DMS53 (cell line): ENCODE data around the gene MAML2.

ENCODE experiments used
- DNase-seq: peaks from one replicate; lab custom pipeline; 2025; lab: John Stamatoyannopoulos, UW

Gene MAML2

DNA sequence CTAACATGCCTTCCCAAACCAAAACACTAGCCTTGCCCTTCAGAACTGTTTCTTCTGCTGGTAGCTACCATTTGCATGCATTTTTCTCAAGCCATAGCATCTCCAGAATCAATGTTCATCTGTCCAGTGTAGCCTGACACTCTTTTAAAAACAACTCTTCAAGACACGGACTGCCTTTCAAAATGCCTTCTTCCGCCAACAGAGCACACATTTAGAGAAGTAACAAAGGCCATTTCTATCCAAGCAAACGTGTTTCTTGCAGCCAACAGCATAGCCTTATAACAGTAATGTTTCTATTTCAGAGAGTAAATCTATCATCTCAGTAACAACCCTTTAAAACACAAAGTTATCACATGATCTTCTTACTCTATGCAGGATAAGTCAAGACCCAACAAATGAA lies 275.8 kb downstream of the MAML2 start:
- no peak for DNase-seq

DNA sequence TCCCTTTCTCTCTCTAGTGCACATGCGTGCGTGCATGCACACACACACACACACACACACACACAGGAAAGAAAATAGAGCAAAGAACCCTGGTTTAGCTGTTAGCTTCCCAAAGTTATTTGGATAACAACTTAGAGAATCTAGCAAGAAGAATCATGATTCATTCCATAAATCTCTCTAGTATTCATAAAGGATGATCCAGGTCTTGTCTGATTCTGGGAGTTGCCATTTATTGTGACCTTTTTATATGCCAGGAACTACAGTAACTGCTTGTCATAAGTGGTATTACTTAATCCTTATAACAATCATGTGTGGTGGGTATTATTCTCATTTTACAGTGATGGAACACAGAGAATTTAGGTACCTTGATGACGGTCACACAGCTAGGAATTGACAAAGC lies 277.6 kb downstream of the MAML2 start:
- DNase-seq: no peak

- DNase-seq: no peak
Observed at GRCh38 chr11:96063886-96064285, 279.1 kb downstream of the MAML2 start.

DNA sequence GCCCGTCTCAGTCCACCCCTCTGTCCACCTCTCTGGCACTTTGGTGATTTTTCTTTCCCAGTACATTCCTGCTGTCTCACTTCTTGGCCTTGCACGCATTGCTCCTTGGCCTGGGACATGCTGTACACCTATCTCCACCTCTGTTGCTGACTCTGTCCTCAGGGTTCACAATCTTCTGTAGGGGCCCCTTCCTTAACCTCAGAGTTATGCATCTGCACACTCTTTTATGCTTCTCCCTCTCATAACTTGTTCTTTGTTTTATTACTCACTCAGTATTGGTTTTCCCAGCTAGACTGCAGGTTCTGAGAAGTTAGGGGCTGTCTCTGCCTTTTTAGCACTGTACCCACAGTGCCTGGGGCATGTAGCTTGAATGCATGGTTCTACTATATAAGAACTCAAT lies 279.9 kb downstream of the MAML2 start:
- DNase-seq: no peak

- DNase-seq: peak; percentile 43
Observed at GRCh38 chr11:96062134-96062533, 280.9 kb downstream of the MAML2 start.

- DNase-seq: no peak
Observed at GRCh38 chr11:96061730-96062129, 281.3 kb downstream of the MAML2 start.

GRCh38 chr11:96061069-96061468 lies 281.9 kb downstream of the MAML2 start:
- DNase-seq: no peak

GRCh38 chr11:96057502-96057901 lies 285.5 kb downstream of the MAML2 start:
- DNase-seq: no peak

- DNase-seq: no peak
Observed at GRCh38 chr11:96056576-96056975, 286.4 kb downstream of the MAML2 start.

DNA sequence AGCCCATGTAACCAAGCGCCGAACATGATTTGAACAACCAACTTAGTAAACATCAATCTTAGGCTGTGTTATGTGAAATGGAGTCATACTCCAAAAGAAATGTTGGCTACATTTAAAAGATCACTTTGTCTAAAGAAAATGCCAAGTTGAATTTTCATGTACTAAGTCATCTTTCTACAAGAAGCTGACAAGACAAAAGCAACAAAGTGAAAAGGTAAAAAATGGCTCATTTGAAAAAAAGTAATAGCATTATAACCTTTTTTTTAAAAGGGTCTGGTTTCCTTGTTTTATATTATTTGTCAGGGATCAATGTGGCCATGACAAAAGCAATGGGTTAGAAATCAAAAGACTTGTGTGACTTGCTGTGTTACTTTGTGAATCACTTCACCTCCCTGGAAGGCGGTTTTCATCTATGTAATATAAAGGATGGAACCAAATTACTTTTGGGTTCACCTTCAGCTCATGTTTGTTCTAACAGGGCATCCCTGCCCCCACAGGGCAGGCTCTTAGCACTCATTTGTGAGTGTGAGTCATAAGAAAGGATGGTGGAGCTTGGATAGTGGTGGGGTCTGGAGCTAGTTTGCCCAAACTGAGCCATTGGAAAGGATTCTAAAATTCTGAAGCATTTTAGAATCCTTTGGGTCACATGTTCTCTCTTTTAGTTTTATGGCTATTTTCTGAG lies 287.1 kb downstream of the MAML2 start:
- no peak for DNase-seq

- peak; percentile 76 for DNase-seq
Observed at GRCh38 chr11:96054870-96055705, 287.9 kb downstream of the MAML2 start.

- DNase-seq: no peak
Observed at GRCh38 chr11:96052921-96053651, 289.9 kb downstream of the MAML2 start.

DNA sequence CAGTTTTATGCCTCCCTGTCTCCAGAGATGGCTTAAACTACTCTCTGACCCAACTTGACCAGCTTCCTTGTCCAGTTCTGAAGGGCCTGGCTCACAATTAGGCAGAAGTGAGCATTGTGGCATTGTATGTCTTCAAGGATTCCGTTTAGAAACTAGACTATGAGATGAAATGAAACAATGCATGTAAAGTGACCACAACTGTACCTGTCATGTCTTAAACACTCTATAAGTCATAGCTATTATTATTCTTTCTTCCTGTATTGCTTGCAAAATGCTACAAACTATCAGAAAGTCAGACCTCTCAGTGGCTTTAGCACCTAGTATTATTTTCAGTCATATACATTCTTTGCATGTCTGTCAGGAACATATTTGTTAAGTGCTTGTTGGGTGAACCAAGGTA lies 291.2 kb downstream of the MAML2 start:
- no peak for DNase-seq

GRCh38 chr11:96050435-96051182 lies 292.4 kb downstream of the MAML2 start:
- DNase-seq: peak; percentile 24

- DNase-seq: no peak
Observed at GRCh38 chr11:96049426-96049825, 293.6 kb downstream of the MAML2 start.

DNA sequence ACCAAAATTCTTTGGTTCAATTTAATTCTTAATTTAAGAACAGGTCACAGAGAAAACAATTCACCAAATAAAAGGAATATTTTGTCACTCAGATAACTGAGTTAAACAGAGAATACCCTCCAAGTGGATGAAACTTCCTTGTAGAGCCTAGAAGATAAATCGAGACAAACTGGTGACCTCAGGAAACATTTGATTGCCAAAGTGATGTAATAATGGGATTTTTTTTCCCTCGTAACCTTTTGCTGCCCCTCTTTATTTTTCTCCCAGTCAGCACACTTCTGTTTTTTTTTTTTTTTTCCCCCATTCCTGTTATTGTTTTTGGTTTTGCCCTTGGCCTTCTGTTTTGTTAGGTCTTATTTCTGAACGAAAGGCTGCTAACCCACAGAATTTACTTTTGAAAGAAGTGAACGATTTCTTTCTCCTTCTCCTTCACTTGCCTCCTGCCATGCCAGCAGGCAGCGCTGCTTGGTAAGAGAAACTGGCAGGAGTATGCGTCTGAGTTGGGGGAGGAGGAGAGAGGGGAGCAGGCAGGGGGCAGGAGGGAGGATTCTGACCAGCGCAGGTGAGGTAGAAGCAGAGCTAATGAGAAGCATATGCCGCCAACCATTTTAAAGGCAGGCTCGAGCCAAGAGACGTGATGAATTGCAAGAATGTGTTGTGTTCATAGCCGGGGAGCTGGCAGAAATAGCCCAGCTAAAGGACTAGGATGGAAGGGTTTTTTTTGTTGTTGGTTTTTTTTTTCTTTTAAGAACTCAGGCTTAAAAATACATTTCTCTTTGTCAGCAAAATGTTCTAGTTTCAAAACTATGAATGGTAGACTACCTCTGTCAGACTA lies 297.2 kb downstream of the MAML2 start:
- no peak for DNase-seq

DNA sequence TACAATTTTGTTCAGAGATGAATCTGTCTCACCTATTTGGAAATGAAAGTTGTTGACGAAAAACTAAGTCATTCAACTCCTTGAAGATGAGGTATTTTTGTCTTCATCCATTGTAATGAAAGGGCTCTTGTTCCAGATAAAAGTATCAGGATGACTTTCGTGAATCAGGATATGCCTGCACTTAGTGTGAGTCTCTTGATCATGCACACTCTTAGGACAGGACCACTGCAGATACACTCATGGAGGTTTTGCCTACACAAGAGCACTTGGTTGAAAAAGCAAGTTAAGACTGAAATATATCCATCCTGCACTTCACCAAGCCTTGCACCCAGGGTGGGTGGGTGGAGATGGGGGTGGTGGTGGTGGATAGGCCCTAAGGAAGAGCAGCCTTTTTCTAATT lies 298.2 kb downstream of the MAML2 start:
- DNase-seq: no peak

DNA sequence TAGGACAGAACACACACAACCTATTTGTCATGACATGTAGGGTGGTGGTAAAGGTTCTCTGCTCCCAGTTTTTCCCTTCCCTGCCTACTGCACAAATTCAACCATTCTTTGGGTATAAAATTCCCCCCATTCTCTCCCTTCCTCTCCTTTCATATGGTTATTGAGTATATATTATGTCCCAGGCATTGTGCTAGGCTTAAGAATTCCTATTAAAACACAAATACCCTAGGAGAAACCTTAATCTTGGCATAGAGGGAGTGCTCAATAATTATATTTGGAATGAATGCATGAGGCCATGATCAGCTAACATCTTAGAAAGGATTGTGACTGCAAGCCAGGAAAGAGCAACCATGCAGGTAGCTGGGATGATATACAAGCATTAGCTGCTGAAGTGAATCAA lies 298.7 kb downstream of the MAML2 start:
- no peak for DNase-seq

DNA sequence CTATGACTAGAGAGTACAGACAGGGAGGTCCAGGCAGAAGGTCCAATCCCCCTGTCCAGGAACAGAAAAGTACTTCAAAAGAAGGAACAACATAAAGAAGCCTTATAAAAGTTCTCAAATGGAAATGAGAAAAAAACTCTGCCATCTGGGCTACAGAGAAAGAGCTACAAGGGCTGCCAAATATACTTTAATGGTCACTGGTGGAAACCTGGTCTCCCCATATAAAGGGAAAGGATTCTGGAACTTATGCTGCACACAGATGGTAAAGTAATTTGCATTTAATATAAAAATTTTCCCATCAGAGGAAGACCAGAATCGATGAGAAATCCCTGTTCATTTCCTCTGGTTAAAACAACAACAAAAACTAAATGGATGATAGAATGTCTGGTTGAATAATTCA lies 299.7 kb downstream of the MAML2 start:
- no peak for DNase-seq

- DNase-seq: no peak
Observed at GRCh38 chr11:96038046-96038445, 304.9 kb downstream of the MAML2 start.

DNA sequence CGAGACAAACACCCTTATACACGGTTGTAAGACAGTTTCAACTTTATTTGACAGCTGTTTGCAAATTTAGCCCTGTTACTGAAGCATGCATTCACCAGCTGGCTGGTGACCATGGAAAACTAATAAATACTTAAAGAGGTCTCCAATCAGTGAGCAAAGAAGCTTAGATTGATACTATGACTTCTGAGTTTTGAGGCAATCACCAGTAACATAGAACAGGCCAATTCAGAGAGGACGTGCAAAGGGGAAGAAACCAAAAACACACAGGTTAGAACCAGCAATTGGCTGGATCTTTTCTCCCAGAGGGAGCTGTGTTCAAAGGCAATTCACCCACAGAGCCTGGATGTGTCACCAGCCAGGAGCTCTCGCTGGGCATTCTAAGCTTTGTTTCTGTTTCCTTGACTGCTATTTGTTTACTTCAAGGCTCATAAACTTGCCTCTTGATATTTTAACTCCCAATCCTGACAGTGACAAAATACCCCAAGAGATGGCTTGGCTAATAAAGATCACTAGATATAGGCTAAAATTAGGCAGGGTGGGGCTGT lies 305.5 kb downstream of the MAML2 start:
- peak; percentile 49 for DNase-seq
